Activated CD8-positive, alpha-beta memory T cell treated with anti-CD3 and anti-CD28 coated beads, Interleukin-2, amount 50 U/mL, for 1 hour (primary cell): Measurements from ENCODE around the gene FOXG1.

Experiments used
- DNase-seq: peaks from one replicate; pipeline ENCODE4 v3.0.0-alpha.2; 2020; ENCODE audit errors: extremely low read depth

The FOXG1 gene

DNA sequence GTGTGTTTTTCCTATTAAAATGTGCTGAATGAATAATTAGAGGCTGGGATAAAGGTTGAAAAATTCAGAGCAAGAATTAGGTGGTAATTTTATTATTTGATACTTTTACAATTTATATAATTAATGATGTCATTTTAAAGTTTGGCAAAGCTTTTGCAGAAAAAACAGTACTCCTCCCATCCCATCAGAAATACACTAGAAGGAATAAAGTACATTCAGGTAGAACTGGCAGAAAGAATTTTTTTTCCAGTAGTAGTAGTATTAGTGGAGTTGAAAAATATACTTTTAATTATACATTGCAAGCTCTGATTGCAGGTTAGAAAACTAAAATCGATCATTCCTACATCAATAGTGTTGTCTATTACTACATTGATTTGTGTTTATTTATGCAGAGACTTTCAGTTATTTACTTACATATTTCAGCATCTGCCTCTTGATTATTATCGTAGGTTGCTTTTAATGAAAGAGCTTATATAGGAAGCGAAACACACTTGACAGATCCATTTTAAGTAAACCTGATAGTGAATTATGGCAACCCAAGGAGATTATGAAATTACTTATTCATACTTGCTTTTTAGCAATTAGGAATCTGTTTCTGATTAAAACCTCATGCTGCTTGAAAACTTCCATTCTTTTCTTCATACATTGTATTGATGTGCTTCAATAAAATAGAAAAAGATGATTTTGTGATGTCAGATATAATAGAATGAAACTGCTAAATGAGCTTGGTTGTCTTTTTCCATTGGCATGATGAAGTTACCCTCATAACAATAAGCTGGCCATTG, 10.1 kb downstream of the FOXG1 start:
- no peak for DNase-seq

DNA sequence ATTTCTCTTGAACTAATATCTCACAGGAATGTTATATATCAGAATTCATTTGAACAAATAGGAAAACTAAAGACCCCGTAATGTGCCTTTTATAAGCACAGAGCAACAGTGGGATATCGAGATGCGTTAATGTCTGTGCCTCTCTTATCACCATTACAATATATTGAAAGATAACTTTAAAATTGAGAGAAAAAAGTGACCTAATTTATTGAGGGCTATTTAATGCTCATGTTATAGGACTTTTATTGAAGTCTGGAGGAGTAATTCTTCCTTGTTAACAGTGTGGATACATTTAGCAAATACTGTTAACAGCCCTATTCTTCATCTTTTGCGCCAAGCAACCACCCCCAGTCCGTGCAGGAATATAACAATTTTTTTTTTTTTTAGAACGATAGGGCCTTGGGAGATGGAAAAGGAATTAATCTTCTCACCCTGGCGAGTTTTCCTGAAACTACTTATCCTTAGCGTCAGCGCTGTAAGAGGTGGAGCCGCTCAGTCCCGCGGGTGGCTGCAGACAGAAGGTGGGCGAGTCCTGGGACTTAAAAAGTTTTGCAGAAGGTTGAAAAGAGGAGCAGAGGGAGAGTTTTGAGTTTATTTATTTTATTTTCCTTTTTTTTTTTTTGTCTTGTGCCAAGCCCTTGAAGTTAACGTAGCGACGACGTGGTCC, 11.0 kb downstream of the FOXG1 start:
- DNase-seq: no peak

DNA sequence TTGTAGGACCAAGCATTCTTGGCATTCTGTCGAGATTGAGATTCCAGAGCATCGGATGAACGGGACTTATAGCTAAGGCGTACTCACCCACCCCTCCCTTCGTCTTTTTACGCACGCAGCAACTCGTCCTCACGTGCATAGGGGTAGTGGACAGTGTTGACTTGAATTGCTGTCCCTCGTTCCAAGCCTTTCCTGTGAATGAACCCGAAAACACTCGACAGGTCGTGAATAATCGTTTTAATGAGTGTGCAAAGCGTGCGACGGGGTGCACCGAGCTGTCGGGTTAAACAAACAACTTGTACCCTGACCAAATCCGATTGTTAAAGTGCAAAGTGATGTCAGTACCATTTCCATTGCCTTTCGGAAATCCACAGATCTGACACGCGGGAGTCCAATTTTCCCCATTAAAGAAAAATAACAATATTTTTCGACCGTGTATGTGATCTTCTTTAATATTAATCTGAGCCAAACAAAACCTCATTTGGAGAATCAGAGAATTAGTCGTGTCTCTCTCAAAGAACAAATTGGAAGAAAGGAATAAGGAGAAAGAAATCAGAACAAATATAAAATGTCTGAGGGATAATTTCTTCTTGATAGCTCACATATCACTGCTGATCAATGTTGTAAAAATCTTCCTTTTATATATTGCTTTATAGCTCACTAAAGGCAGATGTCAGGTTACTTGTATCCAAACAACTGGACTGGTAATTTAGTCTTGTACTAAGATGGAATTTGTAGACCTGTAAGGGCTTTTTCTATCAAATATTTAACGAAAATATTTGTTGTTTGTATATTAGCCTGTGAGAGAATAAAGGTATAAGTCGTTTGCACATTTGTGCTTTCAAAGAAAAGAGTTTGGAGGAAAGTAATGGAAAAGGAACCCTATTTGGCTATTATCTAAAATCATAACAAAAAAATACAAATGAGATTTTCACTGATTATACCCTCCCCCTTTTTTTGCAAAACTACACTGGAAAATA, 11.8 kb downstream of the FOXG1 start:
- DNase-seq: no peak

DNA sequence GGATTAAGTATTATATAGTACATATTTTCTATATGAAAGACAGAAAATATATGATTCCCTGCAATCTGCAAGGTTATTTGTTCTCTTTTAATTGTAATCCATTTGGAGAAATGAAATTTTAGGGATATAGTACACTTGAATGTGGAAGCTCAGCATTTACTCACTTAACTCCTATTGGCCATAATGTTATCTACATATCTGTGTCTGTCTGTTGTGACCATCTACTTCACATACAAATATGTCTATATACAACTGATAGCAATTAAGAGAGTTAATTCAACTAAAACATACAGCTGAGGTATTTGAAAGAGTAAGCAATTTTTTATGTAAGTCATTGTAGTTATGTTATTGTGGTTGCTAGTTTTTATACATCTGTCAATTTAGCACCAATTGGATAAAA, 12.9 kb downstream of the FOXG1 start:
- DNase-seq: no peak

DNA sequence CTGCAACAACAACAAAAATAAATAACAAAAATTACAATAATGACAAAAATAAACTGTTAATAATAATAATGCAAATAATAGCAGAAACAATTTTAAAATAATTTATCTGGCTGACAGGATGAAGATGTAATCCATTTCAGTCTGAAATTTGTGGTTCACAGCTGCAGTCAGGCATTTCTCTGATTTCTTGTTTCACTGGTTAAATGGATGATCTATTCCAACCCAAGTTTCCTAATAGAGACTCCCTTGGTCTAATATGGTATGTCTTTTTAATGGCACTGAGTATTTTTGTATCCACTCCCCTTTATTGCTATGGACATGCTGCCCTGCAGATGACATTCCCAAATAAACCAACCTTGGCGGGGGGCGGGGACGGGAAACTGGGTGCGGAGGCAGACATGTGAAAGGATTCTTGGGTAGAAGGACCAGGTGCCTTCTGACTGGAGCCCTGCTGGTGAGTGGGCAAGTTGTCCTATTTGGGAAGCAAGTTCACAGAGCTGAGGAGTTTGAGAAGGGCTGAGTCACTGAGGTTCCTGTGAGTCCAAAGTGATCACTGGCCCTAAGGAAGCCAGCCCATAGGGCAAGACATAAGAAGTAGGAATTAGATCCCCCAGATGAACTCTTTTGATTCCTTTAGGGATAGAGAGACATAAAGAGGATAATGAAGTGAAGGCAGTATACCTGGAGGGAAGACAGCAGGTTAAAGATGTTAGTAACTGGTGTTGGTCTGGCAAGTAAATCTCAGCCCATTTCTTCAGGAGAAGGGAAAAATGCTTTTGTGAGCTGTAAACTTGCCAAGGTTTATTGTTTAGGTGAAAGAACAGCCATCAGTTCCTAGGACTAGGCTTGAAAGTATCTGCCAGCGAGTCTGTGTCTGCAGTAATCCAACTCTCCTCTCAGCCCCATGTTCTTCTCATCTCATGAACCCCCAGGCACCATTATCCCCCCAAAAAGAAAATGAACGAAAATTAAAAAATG, 14.5 kb downstream of the FOXG1 start:
- no peak for DNase-seq

DNA sequence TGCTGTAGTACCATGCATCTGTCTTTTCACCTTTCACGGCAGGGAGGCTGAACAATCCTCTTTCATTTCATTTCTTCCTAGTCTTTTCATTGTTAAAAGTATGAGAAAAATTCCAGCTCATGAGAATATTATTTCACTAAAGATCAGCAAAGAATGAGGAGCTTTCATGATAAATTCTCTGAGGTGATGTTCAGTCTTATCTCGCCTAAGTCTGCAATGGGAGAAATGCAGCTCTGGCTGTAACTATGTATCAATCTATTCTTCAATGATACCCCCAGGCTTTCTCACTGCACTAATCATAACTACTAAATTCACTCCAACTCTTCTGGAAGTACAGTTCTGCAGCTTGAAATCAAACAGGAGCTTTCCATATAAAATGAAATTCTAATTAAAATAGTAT, 15.7 kb downstream of the FOXG1 start:
- no peak for DNase-seq

DNA sequence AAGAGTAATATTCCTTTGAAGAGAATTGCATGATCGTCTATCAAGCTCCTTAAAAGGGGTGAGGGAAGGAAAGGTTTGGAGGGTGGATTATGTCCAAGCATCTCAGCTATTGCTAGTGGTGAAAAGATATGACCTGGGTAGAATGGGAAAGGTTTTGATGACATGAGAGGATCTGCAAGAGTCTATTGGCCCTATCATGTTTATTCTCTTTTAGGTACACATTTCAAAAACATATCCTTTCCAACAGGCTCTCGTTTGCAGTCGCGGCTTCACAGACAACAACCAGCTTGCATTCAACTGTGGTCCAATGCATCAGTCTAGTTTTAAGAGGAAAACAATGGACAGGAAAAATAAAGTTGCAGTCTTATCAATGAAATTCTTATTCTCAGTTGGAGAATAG, 17.1 kb downstream of the FOXG1 start:
- no peak for DNase-seq

DNA sequence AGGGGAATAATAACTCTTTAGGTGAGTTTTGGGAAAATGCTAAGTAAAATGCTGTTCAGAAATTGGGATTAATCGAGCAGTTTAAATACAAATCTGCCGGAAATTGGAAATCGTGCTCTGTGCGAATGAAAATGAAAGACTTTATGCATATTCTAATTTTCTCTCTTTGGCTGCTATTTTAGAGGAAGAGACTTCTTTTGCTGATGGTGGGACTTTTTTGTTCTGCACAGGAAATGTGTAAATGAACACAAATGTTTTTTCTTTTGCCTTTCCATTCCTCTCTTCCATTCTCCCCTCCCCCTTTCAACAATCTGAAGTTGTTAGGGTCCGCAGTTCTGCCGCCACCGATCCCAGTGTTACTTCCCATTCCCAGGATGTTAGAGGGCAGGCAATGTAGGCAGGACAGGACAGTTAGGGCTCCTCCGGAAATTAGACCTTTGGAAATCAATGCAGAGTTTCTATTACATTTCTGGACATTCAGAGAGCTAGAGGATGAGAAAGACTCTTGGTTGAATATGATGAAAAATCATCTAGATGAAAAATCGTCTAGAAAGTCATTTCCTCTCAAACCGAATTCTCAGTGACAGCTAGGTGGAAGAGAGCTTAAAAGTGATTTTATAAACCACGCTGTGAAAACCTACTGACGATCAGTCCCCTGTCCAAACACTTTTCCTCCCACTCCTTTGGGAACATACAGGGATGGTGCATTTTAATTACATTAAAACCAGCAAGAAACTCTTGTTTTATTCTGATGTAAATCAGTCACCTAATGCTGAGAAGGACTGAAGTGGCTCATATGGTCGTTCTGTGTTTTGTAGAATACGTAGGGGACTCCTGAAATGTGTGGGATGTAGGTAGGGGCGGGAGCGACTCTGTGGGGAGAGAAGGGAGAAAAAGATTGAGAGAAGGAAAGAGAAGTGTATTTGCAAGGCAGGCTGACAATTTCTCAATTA, 17.8 kb downstream of the FOXG1 start:
- DNase-seq: no peak

DNA sequence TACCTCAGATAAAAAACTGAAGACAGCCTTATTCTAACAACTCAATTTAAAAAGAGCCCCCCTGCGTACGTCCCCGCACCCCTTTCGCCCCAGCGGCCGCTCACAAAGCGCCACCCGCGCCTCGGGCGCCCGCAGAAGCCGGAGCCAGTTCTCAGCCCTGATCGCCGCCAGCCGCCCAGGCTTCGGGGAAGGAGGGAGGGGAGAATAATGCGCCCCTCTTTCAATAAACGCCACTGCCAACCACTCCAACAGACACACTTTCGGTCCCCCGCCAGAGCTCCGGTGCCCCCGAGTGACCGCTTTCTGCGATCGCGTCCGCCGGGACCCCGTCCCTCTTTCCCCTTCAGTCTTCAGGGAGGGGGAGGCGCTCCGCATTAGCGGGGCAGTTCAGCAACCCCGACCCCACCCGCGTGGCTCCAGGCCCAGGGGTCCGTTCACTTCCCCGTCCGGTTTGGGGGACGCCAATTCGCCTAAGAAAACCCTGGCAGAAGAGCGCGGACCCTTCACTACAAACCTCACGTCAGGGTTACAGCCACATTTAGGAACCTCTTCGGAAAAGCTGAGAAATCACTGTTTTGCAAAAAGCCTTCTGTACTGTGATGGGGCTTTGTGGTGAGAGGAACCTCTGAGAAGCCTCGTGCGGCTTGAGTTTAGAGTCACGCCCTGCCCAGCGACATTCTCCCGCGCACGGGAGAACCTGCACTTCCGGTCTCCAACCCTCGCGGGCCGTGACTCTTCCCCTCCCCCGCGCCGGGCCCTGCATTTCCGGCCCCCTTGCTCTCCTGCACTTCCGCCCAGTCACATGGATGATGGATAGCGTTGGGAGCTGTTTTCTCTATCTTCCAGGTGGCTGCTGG, 18.7 kb downstream of the FOXG1 start:
- no peak for DNase-seq

DNA sequence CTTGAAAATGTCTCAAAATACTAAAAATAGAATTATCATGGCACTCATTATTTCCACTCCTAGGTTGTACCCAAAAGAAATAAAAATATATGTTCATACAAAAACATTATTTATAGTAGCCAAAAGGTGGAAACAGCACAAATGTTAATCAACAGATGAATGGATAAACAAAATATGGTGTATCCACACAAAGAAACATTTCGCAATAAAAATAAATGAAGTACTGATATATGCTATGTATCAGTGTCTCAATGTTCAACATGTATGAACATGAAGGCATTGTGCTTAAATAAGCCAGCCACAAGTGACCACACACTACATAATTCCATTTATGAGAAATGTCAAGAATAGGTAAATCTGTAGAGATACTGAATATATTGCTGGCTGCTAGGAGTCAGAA, 40.9 kb downstream of the FOXG1 start:
- no peak for DNase-seq

DNA sequence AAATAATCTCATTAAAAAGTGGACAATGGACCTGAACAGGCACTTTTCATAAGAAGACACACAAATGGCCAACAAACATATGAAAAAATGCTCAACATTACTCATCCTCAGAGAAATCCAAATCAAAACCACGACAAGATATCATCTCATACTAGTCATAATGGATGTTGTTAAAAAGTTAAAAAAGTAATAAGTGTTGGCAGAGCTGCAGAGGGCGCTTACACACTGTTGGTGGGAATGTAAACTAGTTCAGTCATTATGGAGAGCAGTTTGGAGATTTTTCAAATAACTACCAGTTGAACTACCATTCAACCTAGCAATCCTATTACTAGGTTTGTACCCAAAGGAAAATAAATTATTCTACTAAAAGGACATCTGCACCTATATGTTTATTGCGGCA, 47.2 kb downstream of the FOXG1 start:
- no peak for DNase-seq
